ENCODE data around the gene AGFG1.

DNA sequence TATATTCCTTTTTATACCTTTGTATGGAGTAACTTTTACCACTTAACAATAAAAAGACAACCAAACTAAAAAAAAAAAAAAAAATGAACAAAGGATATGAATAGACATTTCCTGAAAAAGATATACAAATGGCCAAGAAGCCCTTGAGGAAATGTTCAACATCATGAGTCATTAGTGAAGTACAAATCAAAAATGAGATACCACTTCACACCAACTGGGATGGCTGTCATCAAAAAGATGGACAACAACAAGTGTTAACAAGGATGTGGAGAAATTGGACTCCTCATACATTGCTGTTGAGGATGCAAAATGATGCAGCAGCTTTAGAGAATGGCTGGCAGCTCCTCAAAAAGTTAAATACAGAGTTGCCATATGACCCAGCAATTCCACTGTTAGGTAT is 104.2 kb downstream of the AGFG1 start:
- TF ChIP-seq, protein P1, sequence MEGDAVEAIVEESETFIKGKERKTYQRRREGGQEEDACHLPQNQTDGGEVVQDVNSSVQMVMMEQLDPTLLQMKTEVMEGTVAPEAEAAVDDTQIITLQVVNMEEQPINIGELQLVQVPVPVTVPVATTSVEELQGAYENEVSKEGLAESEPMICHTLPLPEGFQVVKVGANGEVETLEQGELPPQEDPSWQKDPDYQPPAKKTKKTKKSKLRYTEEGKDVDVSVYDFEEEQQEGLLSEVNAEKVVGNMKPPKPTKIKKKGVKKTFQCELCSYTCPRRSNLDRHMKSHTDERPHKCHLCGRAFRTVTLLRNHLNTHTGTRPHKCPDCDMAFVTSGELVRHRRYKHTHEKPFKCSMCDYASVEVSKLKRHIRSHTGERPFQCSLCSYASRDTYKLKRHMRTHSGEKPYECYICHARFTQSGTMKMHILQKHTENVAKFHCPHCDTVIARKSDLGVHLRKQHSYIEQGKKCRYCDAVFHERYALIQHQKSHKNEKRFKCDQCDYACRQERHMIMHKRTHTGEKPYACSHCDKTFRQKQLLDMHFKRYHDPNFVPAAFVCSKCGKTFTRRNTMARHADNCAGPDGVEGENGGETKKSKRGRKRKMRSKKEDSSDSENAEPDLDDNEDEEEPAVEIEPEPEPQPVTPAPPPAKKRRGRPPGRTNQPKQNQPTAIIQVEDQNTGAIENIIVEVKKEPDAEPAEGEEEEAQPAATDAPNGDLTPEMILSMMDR (IDR thresholded peaks at IDR 0.05): no peak
- TF ChIP-seq NR2C2 (CRISPR knock-in tag; IDR thresholded peaks at IDR 0.05) (no peak), FOXK1 (CRISPR knock-in tag; IDR thresholded peaks at IDR 0.05) (no peak)
- TF ChIP-seq, protein P2, sequence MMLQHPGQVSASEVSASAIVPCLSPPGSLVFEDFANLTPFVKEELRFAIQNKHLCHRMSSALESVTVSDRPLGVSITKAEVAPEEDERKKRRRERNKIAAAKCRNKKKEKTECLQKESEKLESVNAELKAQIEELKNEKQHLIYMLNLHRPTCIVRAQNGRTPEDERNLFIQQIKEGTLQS (CRISPR knock-in tag; conservative IDR thresholded peaks at IDR 0.05): no peak
